A673 (cell line): ENCODE measurements around the gene RAD1. TPM values are rescaled to one million over a fixed set of nuclear protein-coding genes. Genes with fewer than 3 reads are reported as not detected.
A peak's percentile ranks its signal among the peaks of the same experiment; 100 is the strongest.

Experiments
- BruUV-seq: library from RNA; stranded (reverse); fragments of 400-500 nt; replicated peaks from 2 replicates; lab custom pipeline; 2021; lab: Mats Ljungman, UMichigan
- CTCF ChIA-PET: fragments of 300-600 bp; sonication (Branson Sonifier 250); formaldehyde crosslinking; loops from one replicate; lab custom pipeline; 2022; ENCODE audit warnings: antibody characterized with exemption; lab: Charles Lee
- POLR2A ChIA-PET: fragments of 300-600 bp; sonication (Branson Sonifier 250); formaldehyde crosslinking; loops from one replicate; lab custom pipeline; 2022; ENCODE audit warnings: antibody characterized with exemption; ENCODE audit not compliant: low non-redundant PET; lab: Charles Lee
- DNase-seq: peaks from one replicate; pipeline ENCODE4 v3.0.0-alpha.2; 2015; ENCODE audit warnings: low spot score
- H3K27ac ChIP-seq: fragments of 200-600 bp; sonication (generic); 2 replicates; pipeline ENCODE4 v1.5.1; 2016; ENCODE audit warnings: mixed run types, low read depth, mild to moderate bottlenecking, mixed read lengths, antibody characterized with exemption, low read length; ENCODE audit not compliant: poor library complexity, severe bottlenecking
- H3K27me3 ChIP-seq: fragments of 200-600 bp; sonication (generic); replicated peaks from 2 replicates; pipeline ENCODE4 v1.6.1; 2017; ENCODE audit warnings: mixed run types, low read depth, mild to moderate bottlenecking, mixed read lengths, antibody characterized with exemption, low read length; ENCODE audit not compliant: insufficient read depth, poor library complexity
- H3K36me3 ChIP-seq: fragments of 200-600 bp; sonication (generic); 2 replicates; pipeline ENCODE4 v1.6.1; 2016; ENCODE audit warnings: mixed run types, mild to moderate bottlenecking, mixed read lengths, antibody characterized with exemption, low read length; ENCODE audit not compliant: insufficient read depth, poor library complexity, severe bottlenecking
- H3K4me1 ChIP-seq: fragments of 200-600 bp; sonication (generic); 2 replicates; pipeline ENCODE4 v1.6.1; 2017; ENCODE audit warnings: mixed run types, mild to moderate bottlenecking, mixed read lengths, antibody characterized with exemption, low read length; ENCODE audit not compliant: insufficient read depth, poor library complexity, severe bottlenecking
- H3K4me3 ChIP-seq: fragments of 200-600 bp; sonication (generic); 2 replicates; pipeline ENCODE4 v1.5.1; 2016; ENCODE audit warnings: low read depth, mixed run types, mild to moderate bottlenecking, mixed read lengths, low read length; ENCODE audit not compliant: poor library complexity, severe bottlenecking
- H3K9me3 ChIP-seq: fragments of 200-600 bp; sonication (generic); 2 replicates; pipeline ENCODE4 v1.6.1; 2016; ENCODE audit warnings: mixed run types, low read depth, mild to moderate bottlenecking, mixed read lengths, antibody characterized with exemption, low read length; ENCODE audit not compliant: poor library complexity, severe bottlenecking
- CTCF ChIP-seq: fragments of 300-800, 200-600 bp; sonication (generic); conservative IDR thresholded peaks from 2 replicates; pipeline ENCODE4 v1.5.1; 2017; ENCODE audit warnings: low read depth, mild to moderate bottlenecking, antibody characterized with exemption, low read length, moderate library complexity, mixed read lengths
- EZH2 ChIP-seq: fragments of 200-600 bp; sonication (generic); IDR thresholded peaks from 2 replicates; pipeline ENCODE4 v1.6.1; 2017; ENCODE audit warnings: borderline replicate concordance, low read depth, mild to moderate bottlenecking, mixed read lengths, antibody characterized with exemption, low read length; ENCODE audit not compliant: poor library complexity, severe bottlenecking
- intact Hi-C: fragments of 100-400 bp; cut with micrococcal nuclease; formaldehyde crosslinking; loops from one replicate; pipeline ENCODE4 v1.10.0; 2022; ENCODE audit not compliant: unreplicated experiment
- total RNA-seq: library from RNA; stranded (reverse); gene quantifications from 2 replicates; pipeline ENCODE4 v1.2.3, GENCODE V29; 2021

The RAD1 gene
- total RNA-seq, 1 experiment from 2014 or later, result 40.8 TPM

DNA sequence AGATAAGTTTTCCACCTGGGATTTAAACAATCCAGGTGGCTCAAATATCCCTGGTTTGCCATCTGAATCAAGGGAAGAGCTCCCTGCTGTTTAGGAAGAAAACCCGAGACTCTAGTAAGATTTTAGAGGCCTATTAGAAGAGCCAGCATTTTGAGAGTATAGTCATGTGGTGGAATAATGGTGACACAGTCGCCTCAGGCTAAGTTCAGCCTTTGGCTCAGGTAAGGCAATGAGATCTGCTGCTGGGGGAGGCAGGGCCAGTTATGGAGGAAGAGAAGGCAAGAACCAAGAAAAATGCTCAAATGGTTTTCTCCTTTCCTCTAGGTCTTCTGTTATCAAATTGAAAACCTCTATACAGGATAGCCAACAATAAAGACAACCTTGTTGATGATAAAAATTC is 16.2 kb downstream of the RAD1 start:
- H3K27me3 ChIP-seq, result no peaks in the 10 kb centered on the region
- H3K27ac ChIP-seq, result no peak overlapping the region
- BruUV-seq, result no TSS peak
- intact Hi-C loops, result loop anchor here (5.0 kb wide), 1 partner anchor 242 kb away; the partner anchor contains the start of gene RAI14
- TF ChIP-seq CTCF (no peak), EZH2 (no peak)
- no peaks in the 10 kb centered on the region for H3K9me3 ChIP-seq
- H3K4me3 ChIP-seq, result no peak overlapping the region
- no peaks in the 10 kb centered on the region for H3K36me3 ChIP-seq
- POLR2A ChIA-PET, result no interaction called here
- CTCF ChIA-PET, result no interaction called here
- H3K4me1 ChIP-seq, result no peaks in the 10 kb centered on the region
- DNase-seq, result no peak

GRCh38 chr5:34898258-34898895 is 16.9 kb downstream of the RAD1 start:
- no TSS peak for BruUV-seq
- Histone ChIP-seq H3K9me3 (no peaks in the 10 kb centered on the region), H3K36me3 (no peaks in the 10 kb centered on the region), H3K4me3 (no peak overlapping the region), H3K4me1 (no peaks in the 10 kb centered on the region), H3K27me3 (no peaks in the 10 kb centered on the region), H3K27ac (no peak overlapping the region)
- CTCF ChIA-PET, result interaction anchor here (0.9 kb wide), 1 partner anchor 411 kb away, joined by 3 read pairs; no protein-coding TSS in a partner anchor
- no peak for TF ChIP-seq EZH2
- TF ChIP-seq CTCF, result peak; percentile 85
- intact Hi-C loops, result loop anchor here (1.0 to 5.0 kb wide), 3 partner anchors 241 to 412 kb away; partner anchors contain the start of gene RAI14
- DNase-seq, result peak; percentile 77
- POLR2A ChIA-PET, result no interaction called here

DNA sequence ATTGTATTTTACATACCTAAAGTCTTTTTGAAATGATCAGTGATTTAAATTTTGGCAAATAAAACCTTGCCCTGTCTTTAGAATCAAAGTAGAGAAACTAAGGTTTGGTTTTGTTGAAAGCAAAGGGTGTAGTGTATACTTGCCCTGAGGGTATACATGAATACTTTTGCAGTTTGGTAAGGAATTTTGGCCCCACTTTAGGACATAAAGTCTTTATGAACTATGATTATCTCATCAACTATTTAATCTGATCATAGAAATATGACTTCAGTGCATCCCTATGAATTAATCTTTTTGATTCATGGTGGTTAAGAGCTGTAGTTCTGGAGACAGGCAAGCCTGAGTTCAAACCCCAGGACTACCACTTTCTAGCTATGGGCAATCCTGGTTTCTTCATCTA is 17.7 kb downstream of the RAD1 start:
- Histone ChIP-seq H3K27me3 (no peaks in the 10 kb centered on the region), H3K9me3 (no peaks in the 10 kb centered on the region), H3K36me3 (no peaks in the 10 kb centered on the region), H3K4me3 (no peak overlapping the region), H3K27ac (no peak overlapping the region), H3K4me1 (no peaks in the 10 kb centered on the region)
- CTCF ChIA-PET, result interaction anchor here (0.6 to 0.9 kb wide), 3 partner anchors 176 to 411 kb away, joined by 3 to 4 read pairs (median 3); no protein-coding TSS in a partner anchor
- POLR2A ChIA-PET, result no interaction called here
- no peak for DNase-seq
- no TSS peak for BruUV-seq
- TF ChIP-seq EZH2, result no peak
- no peak for TF ChIP-seq CTCF
- intact Hi-C loops, result loop anchor here (1.0 to 5.0 kb wide), 3 partner anchors 240 to 411 kb away; partner anchors contain the start of gene RAI14
